D341Med (cell line): Measurements from ENCODE around the gene CBR3.

Experiments
- DNase-seq: peaks from one replicate; pipeline ENCODE4 v3.0.0; 2012; ENCODE audit warnings: low spot score

The CBR3 gene

DNA sequence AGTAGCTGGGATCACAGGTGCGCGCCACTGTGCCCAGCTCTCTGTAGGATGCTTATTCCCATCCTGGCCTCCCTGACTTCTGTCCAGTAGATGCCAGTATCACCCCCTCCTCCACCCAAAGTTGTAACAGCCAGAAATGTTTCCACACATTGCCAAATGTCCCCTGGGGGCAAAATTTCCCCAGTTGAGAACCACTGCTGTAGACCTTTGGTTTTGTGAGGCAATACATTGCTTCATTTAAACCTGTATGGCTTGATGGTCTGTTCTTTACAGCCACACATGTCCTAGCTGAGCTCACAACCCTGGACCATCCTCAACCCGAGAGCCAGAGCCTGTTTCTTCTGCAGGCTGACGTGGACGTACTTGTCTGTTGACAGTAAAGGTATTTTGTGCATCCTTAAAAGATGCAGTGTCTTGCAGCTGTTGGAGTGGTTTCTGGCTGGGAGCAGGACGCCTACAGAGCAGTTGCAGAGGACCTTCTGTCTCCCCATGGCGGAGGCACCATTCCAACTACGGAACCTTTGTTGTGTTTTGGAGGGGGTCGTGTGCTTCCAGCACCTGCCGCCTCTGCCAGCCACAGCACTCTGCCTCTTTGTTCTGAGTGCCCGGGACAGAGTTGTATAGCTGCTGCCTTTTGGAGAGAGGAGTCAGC lies 48.4 kb downstream of the CBR3 start:
- no peak for DNase-seq

DNA sequence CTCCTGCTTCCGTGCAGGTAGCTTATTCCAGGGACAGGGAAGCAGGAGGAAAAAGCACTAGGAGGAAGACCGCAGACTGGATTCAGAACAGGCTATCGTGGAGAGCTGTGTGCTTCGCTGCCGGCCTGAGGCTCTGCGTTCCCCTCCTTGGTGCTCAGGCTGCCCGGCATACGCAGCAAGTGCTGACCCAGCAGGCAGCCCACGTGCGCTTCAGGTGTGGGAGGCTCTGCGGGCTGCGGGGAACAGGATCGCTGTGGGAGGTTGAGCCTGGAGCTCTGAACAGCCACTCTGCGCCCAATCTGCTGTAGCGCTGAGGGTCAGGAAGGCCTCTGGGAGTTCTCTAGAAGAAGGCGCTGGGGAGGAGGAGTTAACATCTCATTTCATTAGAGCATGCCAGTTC lies 49.7 kb downstream of the CBR3 start:
- DNase-seq = no peak

DNA sequence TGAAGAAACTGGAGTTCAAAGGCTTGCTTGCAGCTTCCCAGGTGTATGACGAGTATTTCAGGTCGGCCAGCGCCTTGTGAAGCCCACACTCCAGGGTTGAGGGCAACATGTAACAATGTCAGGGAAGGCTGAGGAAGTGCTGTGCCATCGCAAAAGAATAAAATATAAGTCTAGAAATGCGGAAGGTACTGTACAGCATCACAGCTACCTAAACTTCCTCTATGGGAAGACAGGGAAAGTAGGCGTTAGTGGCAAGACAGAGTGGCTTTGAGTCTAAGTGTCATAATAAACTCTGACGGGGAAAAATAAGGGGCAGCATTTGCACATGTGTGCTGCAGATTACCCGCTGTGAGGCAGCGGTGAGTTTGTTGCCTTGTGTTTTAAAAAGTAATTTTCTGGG lies 50.6 kb downstream of the CBR3 start:
- no peak for DNase-seq

- no peak for DNase-seq
Measured at GRCh38 chr21:36186081-36186480, 51.2 kb downstream of the CBR3 start.

- DNase-seq = no peak
Measured at GRCh38 chr21:36186506-36187399, 51.9 kb downstream of the CBR3 start.

DNA sequence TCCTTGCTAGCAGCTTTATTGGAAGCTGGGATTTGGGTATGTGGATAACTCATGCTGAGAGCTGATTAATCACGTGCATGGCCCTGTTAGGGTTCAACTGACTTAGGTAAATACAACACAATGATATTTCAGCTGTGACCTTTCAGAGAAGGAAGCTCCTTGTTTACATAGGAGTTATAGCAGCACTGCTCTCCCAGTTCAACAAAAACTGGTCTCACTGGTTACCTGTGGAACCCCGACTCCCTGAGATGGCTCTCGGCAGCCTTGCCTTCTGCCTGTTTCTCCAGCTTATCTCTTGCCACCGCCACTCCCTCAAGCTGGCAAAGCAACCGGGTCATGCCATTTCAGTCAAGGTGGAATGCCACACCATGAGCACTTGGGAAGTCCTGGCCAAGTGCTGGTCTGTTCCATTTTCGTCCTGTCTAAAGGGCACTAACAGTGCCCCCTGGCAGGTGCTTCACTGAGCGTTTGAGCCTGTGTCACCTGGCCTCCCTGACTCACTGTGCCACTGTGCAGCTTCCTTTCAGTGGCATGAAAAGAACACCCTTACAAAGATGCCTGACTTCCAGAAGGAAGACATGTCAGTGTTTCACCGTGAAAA lies 53.3 kb downstream of the CBR3 start:
- no peak for DNase-seq

- DNase-seq = no peak
Measured at GRCh38 chr21:36188937-36189336, 54.1 kb downstream of the CBR3 start.

- no peak for DNase-seq
Measured at GRCh38 chr21:36190736-36191135, 55.9 kb downstream of the CBR3 start.

DNA sequence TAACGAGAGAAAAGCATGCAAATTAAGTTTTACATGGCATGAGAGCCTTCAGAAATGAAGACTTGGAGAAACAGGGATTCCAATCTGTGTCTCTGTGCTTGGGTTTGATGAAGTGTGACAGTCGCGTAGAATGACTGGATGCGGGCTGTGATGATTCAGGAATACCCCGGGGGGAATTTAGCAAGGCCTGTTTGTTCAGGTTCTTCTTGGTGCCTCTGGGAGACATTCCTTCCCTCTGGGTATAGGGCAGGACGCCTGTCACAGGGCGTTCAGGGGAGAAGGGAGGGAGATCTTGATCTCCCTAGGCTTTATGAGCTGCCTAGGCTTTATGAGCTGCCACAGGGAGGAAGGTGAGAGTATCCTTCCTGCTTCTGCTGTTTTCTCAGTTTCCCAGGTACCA lies 58.3 kb downstream of the CBR3 start:
- DNase-seq = no peak

GRCh38 chr21:36194024-36194423 lies 59.1 kb downstream of the CBR3 start:
- no peak for DNase-seq

DNA sequence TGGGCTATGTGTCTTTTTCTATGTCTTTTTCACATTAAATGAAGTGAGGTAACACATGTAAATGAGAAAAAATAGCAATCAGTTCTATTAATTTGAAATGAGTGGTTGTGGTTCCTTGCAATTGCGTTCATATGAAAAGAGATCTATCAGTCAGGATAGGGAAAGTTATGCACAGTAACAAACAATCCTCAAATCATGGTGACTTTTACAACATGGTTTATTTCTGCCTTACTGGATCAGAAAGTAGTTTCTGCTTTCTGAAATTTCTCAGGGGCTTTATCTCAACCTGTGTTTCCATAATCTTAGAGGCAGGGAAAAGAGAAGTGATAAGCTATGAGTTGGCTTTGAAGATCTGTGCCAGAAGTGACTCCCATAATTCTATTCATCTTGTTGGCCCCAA lies 60.7 kb downstream of the CBR3 start:
- DNase-seq = no peak
